GM12801 (cell line): Measurements from ENCODE around the gene ARRDC2.

Experiments used
- TF ChIP-seq, protein P1 (sequence below): IDR thresholded peaks from one replicate; pipeline ENCODE4 v1.5.1; 2011; ENCODE audit warnings: control low read depth; ENCODE audit not compliant: insufficient read length; ENCODE audit errors: extremely low read depth

The ARRDC2 gene

DNA sequence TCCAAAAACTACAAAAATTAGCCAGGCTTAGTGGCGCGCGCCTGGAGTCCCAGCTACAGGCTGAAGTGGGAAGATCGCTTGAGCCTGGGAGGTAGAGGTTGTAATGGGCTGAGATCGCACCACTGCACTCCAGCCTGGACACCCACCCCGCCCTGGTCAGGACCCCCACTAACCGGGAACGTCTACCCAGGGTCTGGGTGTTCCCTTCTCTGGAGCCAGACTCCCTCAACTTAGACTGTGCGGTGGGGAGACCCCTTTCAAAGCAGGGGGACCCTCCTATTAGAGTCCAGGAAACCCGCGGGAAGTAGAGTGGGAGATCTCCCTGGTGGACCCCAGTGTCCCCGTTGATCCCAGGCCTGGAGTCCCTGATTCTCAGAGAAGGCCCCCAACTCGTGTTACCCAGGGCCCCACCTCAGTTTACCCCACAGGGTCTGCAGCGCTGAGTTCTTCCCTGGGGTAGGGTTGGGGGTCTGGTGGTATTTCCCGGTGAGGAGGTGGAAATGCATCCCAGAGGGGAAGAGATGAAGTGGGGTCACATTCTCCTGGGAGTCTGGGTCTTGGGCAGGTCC is 6.1 kb upstream of the ARRDC2 start:
- TF ChIP-seq, protein P1, sequence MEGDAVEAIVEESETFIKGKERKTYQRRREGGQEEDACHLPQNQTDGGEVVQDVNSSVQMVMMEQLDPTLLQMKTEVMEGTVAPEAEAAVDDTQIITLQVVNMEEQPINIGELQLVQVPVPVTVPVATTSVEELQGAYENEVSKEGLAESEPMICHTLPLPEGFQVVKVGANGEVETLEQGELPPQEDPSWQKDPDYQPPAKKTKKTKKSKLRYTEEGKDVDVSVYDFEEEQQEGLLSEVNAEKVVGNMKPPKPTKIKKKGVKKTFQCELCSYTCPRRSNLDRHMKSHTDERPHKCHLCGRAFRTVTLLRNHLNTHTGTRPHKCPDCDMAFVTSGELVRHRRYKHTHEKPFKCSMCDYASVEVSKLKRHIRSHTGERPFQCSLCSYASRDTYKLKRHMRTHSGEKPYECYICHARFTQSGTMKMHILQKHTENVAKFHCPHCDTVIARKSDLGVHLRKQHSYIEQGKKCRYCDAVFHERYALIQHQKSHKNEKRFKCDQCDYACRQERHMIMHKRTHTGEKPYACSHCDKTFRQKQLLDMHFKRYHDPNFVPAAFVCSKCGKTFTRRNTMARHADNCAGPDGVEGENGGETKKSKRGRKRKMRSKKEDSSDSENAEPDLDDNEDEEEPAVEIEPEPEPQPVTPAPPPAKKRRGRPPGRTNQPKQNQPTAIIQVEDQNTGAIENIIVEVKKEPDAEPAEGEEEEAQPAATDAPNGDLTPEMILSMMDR = no peak

DNA sequence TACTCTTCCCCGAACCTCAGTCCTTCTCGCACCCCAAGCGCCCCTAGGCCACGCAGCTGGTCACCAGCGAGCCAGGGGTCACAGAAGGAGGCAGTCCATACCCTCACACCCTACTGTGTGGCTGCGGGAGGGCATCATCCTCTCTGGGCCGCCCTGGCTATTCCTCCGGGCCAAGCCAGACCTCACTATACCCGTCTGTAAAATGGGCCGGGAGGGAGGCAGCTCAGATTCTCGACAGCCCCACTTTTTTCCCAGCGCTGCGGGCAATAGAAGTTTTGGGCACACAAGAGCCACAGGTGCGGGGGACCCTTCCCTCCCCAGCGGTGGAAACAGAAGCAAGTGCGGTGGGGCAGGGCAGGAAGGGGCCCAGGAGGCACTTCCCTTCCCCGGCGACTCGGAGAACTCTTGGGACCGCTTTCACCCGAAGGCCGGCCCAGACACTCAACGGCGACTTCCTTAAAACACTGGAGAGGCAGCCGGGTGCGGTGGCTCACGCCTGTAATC is 5.6 kb upstream of the ARRDC2 start:
- TF ChIP-seq, protein P1 = no peak

DNA sequence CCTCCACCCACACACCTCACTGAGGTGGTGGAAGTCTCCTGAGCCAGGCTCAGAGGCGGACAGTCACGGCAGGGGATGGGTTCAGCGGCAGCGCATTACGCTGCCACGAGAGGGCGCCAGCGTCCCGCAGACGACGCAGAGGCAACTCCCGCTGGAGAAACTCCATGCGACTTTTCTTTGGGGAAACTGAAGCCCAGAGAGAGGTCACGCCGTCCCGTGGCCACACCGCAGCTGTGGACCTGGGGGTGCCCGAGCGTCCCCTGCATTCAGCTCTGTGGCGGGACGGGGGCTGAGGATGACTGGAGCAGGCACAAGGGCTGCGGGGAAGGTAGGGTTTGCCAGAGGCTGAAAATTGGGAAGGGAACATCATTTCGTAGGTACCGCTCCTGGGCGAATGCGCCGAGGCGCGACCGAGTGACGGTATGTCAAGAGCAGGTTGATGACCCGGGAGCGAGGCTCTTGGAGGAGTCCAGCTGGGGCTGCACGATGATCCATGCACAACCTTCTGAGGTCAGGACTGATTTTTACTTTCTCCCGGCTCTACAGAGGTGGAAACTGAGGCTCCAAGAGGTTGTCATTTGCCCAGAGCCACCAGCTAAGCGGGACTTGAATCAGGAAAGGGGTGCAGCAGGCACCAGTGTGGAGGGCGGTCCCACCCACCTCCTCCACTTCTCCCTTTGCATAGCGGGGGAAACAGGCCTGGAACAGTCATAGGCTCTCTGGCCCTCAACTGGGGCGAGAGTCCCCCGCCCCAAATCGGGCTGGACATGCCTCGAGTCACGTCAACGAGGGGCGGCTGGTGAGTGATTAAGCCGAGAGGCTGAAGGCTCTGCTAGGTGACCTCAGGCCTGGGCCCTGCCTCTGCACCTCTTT is 690 bp upstream of the ARRDC2 start:
- TF ChIP-seq, protein P1 = no peak

DNA sequence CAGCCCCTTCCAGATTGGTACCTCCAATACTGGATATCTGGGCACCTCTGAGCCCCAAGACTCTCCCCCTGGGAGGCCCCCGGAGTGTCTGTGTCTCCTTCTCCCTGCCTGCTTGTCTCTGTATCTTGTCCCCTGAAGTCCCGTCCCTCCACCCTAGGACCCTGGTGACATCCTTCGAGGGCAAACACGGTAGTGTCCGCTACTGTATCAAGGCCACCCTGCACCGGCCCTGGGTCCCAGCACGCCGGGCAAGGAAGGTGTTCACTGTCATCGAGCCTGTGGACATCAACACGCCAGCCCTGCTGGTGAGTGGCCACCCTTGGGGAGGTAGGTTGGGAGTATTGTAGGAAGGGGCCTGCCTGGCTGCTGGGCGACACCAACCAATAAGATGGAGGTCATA is 844 bp downstream of the ARRDC2 start:
- TF ChIP-seq, protein P1 = no peak

DNA sequence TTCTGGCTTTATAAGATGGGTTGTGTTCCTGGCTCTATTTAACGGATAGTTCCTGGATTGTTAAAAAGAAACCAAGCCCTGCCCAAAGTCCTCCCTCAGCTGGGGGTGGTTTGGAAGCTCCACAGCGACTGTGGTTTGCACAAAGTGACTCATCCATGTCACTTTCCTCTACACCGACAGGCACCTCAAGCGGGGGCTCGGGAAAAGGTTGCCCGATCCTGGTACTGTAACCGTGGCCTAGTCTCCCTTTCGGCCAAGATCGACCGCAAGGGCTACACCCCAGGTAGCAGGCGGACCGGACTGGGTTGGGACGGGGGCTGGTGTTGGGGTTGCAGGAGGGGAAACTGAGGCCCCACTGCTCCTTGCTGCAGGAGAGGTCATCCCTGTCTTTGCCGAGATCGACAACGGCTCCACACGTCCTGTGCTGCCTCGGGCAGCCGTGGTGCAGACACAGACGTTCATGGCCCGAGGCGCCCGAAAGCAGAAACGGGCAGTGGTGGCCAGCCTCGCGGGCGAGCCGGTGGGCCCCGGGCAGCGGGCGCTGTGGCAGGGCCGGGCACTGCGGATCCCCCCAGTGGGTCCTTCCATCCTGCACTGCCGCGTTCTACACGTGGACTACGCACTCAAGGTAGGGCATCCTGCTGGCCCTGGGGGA is 1.6 kb downstream of the ARRDC2 start:
- TF ChIP-seq, protein P1 = no peak

DNA sequence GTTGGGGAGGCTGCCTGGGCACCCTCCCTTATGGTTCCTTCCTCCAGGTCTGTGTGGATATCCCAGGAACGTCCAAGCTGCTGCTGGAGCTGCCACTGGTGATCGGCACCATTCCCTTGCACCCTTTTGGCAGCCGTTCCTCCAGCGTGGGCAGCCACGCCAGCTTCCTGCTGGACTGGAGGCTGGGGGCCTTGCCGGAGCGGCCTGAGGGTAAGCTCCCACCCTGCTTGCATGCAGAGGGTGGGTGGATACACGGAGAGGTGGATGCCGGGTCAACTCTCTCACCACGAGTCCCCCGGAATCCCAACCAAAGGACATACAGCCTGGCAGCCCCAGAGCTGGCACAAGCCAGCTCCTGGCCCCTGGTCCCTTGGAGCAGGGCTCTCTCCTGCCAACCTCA is 2.2 kb downstream of the ARRDC2 start:
- TF ChIP-seq, protein P1 = no peak
